Measurements from ENCODE around the gene SCNN1B. TPM values are rescaled to one million over a fixed set of nuclear protein-coding genes. Genes with fewer than 3 reads are reported as not detected.
"Not testable (repeated sequence)": the region's sequence is repeated elsewhere in the genome, so short reads cannot be mapped to it uniquely, and the experiment has no call there.

Gene SCNN1B
- total and polyA plus RNA-seq, 10 donors: 0.80 to 6.3 (median 2.9) TPM

DNA sequence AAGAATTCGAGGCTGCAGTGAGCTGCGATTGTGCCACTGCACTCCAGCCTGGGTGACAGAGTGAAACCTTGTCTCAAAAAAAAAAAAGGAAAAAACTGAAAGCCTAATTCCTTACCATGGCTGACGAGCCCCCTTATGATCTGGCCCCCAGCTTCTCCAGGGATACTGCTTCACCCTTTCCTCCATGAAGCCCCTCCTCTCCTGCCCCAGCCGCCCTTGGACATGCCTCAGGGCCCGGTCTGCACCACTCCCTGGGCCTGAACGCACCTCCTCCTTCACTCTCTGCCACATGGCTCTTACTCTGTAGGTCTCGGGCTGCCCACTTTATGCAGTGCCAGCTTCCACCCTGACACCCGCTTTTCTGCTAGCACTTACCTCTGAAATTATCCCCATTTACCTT, 85.6 kb downstream of the SCNN1B start:
- Histone ChIP-seq H3K27me3 (replicated peaks in 1 of 7) (no peaks in the 10 kb centered on the region), H3K4me3 (no peak overlapping the region), H3K4me1 (no peaks in the 10 kb centered on the region), H3K27ac (no peak overlapping the region), H3K9me3 (no peaks in the 10 kb centered on the region), H3K36me3 (peaks cover 0 to 64% (median 45%) of the 10 kb centered on the region in 6 donors)
- WGBS, 5 donors: 91 to 94% (median 93%) methylated on average over 8 of the region's 8 CpGs
- DNase-seq: no peak
- intact Hi-C loops (cut with DNase I; ENCODE audit: low total_unique reads): no loop called here
- TF ChIP-seq POLR2AphosphoS5 (IDR thresholded peaks at IDR 0.05) (no peak), POLR2A (IDR thresholded peaks at IDR 0.05) (no peak)
- TF ChIP-seq, protein P1, sequence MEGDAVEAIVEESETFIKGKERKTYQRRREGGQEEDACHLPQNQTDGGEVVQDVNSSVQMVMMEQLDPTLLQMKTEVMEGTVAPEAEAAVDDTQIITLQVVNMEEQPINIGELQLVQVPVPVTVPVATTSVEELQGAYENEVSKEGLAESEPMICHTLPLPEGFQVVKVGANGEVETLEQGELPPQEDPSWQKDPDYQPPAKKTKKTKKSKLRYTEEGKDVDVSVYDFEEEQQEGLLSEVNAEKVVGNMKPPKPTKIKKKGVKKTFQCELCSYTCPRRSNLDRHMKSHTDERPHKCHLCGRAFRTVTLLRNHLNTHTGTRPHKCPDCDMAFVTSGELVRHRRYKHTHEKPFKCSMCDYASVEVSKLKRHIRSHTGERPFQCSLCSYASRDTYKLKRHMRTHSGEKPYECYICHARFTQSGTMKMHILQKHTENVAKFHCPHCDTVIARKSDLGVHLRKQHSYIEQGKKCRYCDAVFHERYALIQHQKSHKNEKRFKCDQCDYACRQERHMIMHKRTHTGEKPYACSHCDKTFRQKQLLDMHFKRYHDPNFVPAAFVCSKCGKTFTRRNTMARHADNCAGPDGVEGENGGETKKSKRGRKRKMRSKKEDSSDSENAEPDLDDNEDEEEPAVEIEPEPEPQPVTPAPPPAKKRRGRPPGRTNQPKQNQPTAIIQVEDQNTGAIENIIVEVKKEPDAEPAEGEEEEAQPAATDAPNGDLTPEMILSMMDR (IDR thresholded peaks at IDR 0.05 in 8 of 11, conservative IDR thresholded peaks at IDR 0.05 in 3 of 11): no peak

DNA sequence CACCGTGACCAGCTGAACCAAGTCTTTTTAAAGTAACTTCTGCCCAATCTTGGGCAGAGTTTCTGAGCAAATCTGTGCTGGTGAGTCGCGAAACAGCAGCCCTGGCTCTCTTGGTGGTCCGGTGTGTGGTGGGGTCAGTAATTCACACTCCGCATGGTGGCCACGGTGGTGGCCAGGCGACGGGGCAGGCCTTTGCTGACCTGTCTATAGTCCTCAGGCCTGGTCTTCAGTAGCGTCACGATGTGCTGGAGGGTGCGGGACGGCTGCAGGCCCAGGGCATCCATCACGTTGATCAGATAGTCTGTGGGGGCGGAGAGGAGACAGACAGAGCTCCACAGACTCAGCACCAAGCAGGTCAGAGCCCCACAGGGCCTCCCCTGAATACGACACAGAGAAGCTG, 86.7 kb downstream of the SCNN1B start:
- Histone ChIP-seq H3K27me3 (replicated peaks in 1 of 7) (no peaks in the 10 kb centered on the region), H3K4me3 (no peak overlapping the region), H3K4me1 (no peaks in the 10 kb centered on the region), H3K36me3 (peaks cover 0 to 75% (median 54%) of the 10 kb centered on the region in 6 donors), H3K9me3 (no peaks in the 10 kb centered on the region), H3K27ac (no peak overlapping the region)
- DNase-seq: peak; percentile 62
- TF ChIP-seq POLR2AphosphoS5 (IDR thresholded peaks at IDR 0.05): no peak
- no peak for TF ChIP-seq POLR2A (IDR thresholded peaks at IDR 0.05)
- TF ChIP-seq, protein P1 (IDR thresholded peaks at IDR 0.05 in 8 of 11, conservative IDR thresholded peaks at IDR 0.05 in 3 of 11): no peak
- intact Hi-C loops (cut with DNase I; ENCODE audit: low total_unique reads): no loop called here
- WGBS, 5 donors: 90 to 96% (median 94%) methylated on average over 5 to 15 of the region's 15 CpGs

DNA sequence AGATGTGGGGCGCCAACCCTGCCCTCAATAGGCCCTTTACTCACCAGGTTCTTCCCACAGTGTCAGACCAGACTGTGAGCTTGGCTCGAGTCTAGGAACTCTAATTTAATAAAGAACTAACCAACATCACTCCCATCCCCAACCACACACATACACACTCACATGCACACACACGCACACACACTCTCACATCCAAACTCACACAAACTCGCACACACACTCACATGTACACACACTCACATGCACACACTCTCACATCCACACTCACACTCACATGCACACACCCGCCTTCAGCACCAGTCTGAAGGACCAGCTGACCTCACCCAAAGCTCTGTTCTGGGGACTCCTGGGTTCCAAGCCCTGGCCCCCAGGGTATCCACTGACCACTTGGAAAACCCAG, 87.1 kb downstream of the SCNN1B start:
- peaks cover 0 to 79% (median 54%) of the 10 kb centered on the region in 6 donors for H3K36me3 ChIP-seq
- no peak overlapping the region for H3K4me3 ChIP-seq
- DNase-seq: no peak
- H3K4me1 ChIP-seq: no peaks in the 10 kb centered on the region
- no peak overlapping the region for H3K27ac ChIP-seq
- WGBS, 5 donors: 85 to 97% (median 91%) methylated on average over 5 of the region's 5 CpGs
- intact Hi-C loops (cut with DNase I; ENCODE audit: low total_unique reads): no loop called here
- TF ChIP-seq, protein P1 (IDR thresholded peaks at IDR 0.05 in 8 of 11, conservative IDR thresholded peaks at IDR 0.05 in 3 of 11): no peak
- TF ChIP-seq POLR2AphosphoS5 (IDR thresholded peaks at IDR 0.05) (no peak), POLR2A (IDR thresholded peaks at IDR 0.05) (no peak)
- no peaks in the 10 kb centered on the region for H3K9me3 ChIP-seq
- no peaks in the 10 kb centered on the region for H3K27me3 ChIP-seq (replicated peaks in 1 of 7)

DNA sequence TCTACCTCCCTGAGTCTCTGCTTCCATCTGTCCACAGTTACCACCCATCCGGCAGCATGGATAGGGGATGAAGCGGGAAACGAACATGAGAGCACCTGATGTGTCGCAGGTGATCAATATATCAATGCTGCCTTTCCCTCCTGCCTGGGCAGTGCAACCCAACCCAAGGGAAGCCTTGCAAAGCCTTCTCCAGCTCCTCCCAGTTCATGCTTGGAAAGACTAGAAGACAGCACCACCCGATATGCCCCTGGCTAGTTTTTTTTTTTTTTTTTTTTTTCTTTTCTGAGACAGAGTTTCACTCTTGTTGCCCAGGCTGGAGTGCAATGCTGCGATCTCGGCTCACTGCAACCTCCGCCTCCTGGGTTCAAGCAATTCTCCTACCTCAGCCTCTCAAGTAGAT, 87.8 kb downstream of the SCNN1B start:
- H3K9me3 ChIP-seq; H3K4me1 ChIP-seq; intact Hi-C loops (cut with DNase I; ENCODE audit: low total_unique reads); H3K27me3 ChIP-seq (replicated peaks in 1 of 7); H3K27ac ChIP-seq; H3K4me3 ChIP-seq: not testable (repeated sequence)
- 95 to 98% (median 97%) methylated on average over 8 of the region's 8 CpGs for WGBS, 5 donors
- DNase-seq: peak; percentile 19
- peaks cover 0 to 86% (median 55%) of the 10 kb centered on the region in 6 donors for H3K36me3 ChIP-seq

All from spleen (tissue), 11 donors.